GM18505 (cell line): Measurements from ENCODE around the gene XYLT2.
"Not testable (repeated sequence)": the region's sequence is repeated elsewhere in the genome, so short reads cannot be mapped to it uniquely, and the experiment has no call there.

Experiments
- ATAC-seq: cut with Tn5 transposase; IDR thresholded peaks from one replicate; pipeline ENCODE4 v1.9.1; 2021; ENCODE audit not compliant: unreplicated experiment
- POLR2A ChIP-seq: IDR thresholded peaks from 4 replicates; pipeline ENCODE4 v1.6.1; 2011; ENCODE audit warnings: borderline replicate concordance; ENCODE audit not compliant: insufficient read depth, insufficient read length; ENCODE audit errors: extremely low read depth

XYLT2 gene

GRCh38 chr17:50392621-50393020 lies 46.7 kb downstream of the XYLT2 start:
- no peak for TF ChIP-seq POLR2A
- no peak for ATAC-seq

- TF ChIP-seq POLR2A = no peak
- ATAC-seq = no peak
Observed at GRCh38 chr17:50393700-50394099, 47.8 kb downstream of the XYLT2 start.

- ATAC-seq = no peak
- TF ChIP-seq POLR2A = no peak
Observed at GRCh38 chr17:50394711-50395110, 48.8 kb downstream of the XYLT2 start.

- no peak for ATAC-seq
Observed at GRCh38 chr17:50396261-50397110, 50.6 kb downstream of the XYLT2 start.

GRCh38 chr17:50397111-50397918 lies 51.4 kb downstream of the XYLT2 start, which contains the start of gene LRRC59:
TSS of gene LRRC59 (minus strand) at chr17:50397523. CDS start at chr17:50397317, 206 bp downstream.
- TF ChIP-seq POLR2A = peak; percentile 93
- peak; percentile 97 for ATAC-seq

More at GRCh38 chr17:50396261-50397110, 50.6 kb downstream of the XYLT2 start:
- TF ChIP-seq POLR2A = no peak

GRCh38 chr17:50397919-50398285 lies 52.0 kb downstream of the XYLT2 start:
- TF ChIP-seq POLR2A = no peak
- no peak for ATAC-seq

GRCh38 chr17:50398672-50399071 lies 52.7 kb downstream of the XYLT2 start:
- ATAC-seq = not testable (repeated sequence)

GRCh38 chr17:50399591-50399990 lies 53.7 kb downstream of the XYLT2 start:
- ATAC-seq = not testable (repeated sequence)

- not testable (repeated sequence) for ATAC-seq
Observed at GRCh38 chr17:50405351-50405750, 59.4 kb downstream of the XYLT2 start.

- no peak for ATAC-seq
- no peak for TF ChIP-seq POLR2A
Observed at GRCh38 chr17:50406578-50406977, 60.7 kb downstream of the XYLT2 start.

- no peak for TF ChIP-seq POLR2A
- no peak for ATAC-seq
Observed at GRCh38 chr17:50407921-50408320, 62.0 kb downstream of the XYLT2 start.
